Psoas muscle (tissue), 8 donors: ENCODE data around the gene CCDC141. TPM values are rescaled to one million over a fixed set of nuclear protein-coding genes. Genes with fewer than 3 reads are reported as not detected.
A peak's percentile ranks its signal among the peaks of the same experiment; 100 is the strongest.

Experiments used
- ATAC-seq, 4 donors: fragments of 200-7000 bp; cut with Tn5 transposase; one replicate each; pipeline ENCODE4 v1.9.1; 2020; ENCODE audit warnings: moderate library complexity in 3 of 4, mild to moderate bottlenecking in 2 of 4
- DNase-seq, 2 donors: peaks; one replicate each; pipeline ENCODE4 v3.0.0-alpha.2; 2020
- H3K27ac ChIP-seq: fragments of 200-600 bp; one replicate; pipeline ENCODE4 v1.8.0; 2022
- H3K27me3 ChIP-seq, 3 donors: fragments of 200-600 bp in 1 of 3; one replicate each; pipeline versions ENCODE4 v1.6.1 to v1.8.0; 2013 to 2022; ENCODE audit warnings: low read length in 2 of 3, mild to moderate bottlenecking in 2 of 3, moderate library complexity in 1 of 3; ENCODE audit not compliant: insufficient read depth in 3 of 3
- H3K36me3 ChIP-seq, 2 donors: fragments of 200-600 bp in 1 of 2; one replicate each; pipeline versions ENCODE4 v1.6.1 to v1.8.0; 2013 to 2022; ENCODE audit warnings: low read depth in 1 of 2, mild to moderate bottlenecking in 1 of 2, moderate library complexity in 1 of 2; ENCODE audit not compliant: insufficient read depth in 1 of 2
- H3K4me1 ChIP-seq: fragments of 200-600 bp; one replicate; pipeline ENCODE4 v1.8.0; 2022
- H3K4me3 ChIP-seq: fragments of 200-600 bp; one replicate; pipeline ENCODE4 v1.8.0; 2022; ENCODE audit warnings: mild to moderate bottlenecking
- H3K9me3 ChIP-seq: fragments of 200-600 bp; one replicate; pipeline ENCODE4 v1.8.0; 2022
- WGBS, 3 donors: extraction: QIAGEN DNeasy Blood & Tissue Kit; methylation state at CpG; one replicate each; pipeline versions ENCODE4 v1.1.6 to v1.1.7; 2013; 5-methylcytosine and 5-hydroxymethylcytosine counted together
- intact Hi-C, 2 donors: fragments of 100-400 bp; cut with DNase I; formaldehyde crosslinking; loops; one replicate each; pipeline versions ENCODE4 v1.11.0 to v1.14.2; 2022
- polyA plus RNA-seq, 3 donors: library from polyadenylated mRNA; stranded (reverse); fragments of 200-250 nt; gene quantifications; one replicate each; pipeline ENCODE4 v1.2.3, GENCODE V29; 2013
- total RNA-seq, 4 donors: library from RNA; stranded (reverse); fragmentation: NEBNext Ultra II Directional in 2 of 4; extraction: Animal tissue kit (Norgen Biotek cat#: 25700) in 2 of 4; gene quantifications; one replicate each; pipeline versions ENCODE4 v1.2.1 to v1.2.4, GENCODE V29; 2021 to 2023
- TF ChIP-seq, protein P1 (sequence below): fragments of 200-600 bp; IDR thresholded peaks from one replicate; pipeline ENCODE4 v1.8.0; 2022; ENCODE audit warnings: antibody characterized with exemption
- donor health status: healthy with polysubstance abuse.
- donor health status: DM: no; HTN: no; CAD: no; lungs with moderate emphysema.
- donor health status: Bipolar disorder and iron deficiency.
- donor health status: healthy.
- donor health status: DM: yes; HTN: yes; CAD: no.
- donor health status: DM: no; HTN: no; CAD: no.
- donor health status: DM: no; HTN: no; CAD: no.
- donor health status: DM: yes; HTN: yes; CAD: no.

The CCDC141 gene
- total and polyA plus RNA-seq, 7 donors, result 0.82 to 14.9 (median 5.9) TPM

GRCh38 chr2:178811901-178812300 is 238.0 kb downstream of the CCDC141 start:
- no peaks in the 10 kb centered on the region for H3K36me3 ChIP-seq
- peaks cover 16% of the 10 kb centered on the region for H3K4me1 ChIP-seq
- no peak overlapping the region for H3K4me3 ChIP-seq
- intact Hi-C loops, result loop anchor here (2.0 to 5.0 kb wide), 2 partner anchors 40 to 41 kb away; no protein-coding TSS in a partner anchor
- DNase-seq (no peak), ATAC-seq (no peak)
- no peaks in the 10 kb centered on the region for H3K9me3 ChIP-seq
- TF ChIP-seq, protein P1, sequence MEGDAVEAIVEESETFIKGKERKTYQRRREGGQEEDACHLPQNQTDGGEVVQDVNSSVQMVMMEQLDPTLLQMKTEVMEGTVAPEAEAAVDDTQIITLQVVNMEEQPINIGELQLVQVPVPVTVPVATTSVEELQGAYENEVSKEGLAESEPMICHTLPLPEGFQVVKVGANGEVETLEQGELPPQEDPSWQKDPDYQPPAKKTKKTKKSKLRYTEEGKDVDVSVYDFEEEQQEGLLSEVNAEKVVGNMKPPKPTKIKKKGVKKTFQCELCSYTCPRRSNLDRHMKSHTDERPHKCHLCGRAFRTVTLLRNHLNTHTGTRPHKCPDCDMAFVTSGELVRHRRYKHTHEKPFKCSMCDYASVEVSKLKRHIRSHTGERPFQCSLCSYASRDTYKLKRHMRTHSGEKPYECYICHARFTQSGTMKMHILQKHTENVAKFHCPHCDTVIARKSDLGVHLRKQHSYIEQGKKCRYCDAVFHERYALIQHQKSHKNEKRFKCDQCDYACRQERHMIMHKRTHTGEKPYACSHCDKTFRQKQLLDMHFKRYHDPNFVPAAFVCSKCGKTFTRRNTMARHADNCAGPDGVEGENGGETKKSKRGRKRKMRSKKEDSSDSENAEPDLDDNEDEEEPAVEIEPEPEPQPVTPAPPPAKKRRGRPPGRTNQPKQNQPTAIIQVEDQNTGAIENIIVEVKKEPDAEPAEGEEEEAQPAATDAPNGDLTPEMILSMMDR, result no peak
- H3K27ac ChIP-seq, result peak overlapping the region; percentile 96
- 73 to 78% (median 77%) methylated on average over 2 of the region's 2 CpGs for WGBS, 3 donors
- H3K27me3 ChIP-seq, result no peaks in the 10 kb centered on the region

DNA sequence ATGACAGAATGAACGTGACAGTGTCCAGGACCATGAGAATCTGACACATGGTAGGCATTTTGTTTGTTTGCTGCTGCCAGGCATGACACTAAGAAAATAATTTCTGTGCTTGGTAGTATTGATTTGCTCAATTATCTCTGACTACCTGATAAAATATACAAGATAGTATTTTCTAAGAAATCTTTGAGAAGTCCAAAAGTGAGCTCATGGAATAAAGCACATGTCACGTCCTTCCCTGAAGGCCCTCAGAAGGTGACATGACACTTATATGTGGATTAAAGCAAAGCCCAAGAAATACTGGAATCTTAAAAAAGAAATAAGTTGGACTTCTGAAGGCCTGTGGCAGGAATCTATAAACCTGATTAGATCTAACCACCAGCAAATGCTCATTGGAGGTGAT is 238.9 kb downstream of the CCDC141 start:
- Histone ChIP-seq H3K4me1 (peaks cover 16% of the 10 kb centered on the region), H3K27ac (peak overlapping the region; percentile 96), H3K27me3 (no peaks in the 10 kb centered on the region), H3K36me3 (peaks cover 0 to 2% of the 10 kb centered on the region in 2 donors), H3K4me3 (no peak overlapping the region), H3K9me3 (no peaks in the 10 kb centered on the region)
- DNase-seq (no peak), ATAC-seq (no peak)
- TF ChIP-seq, protein P1, result no peak
- WGBS, 3 donors, result 33 to 47% (median 34%) methylated on average over 2 of the region's 2 CpGs
- intact Hi-C loops, result loop anchor here in 1 of 2 donors (5.0 kb wide), 1 partner anchor 41 kb away; no protein-coding TSS in a partner anchor

- DNase-seq (no peak), ATAC-seq (no peak)
- TF ChIP-seq, protein P1, result no peak
- Histone ChIP-seq H3K4me3 (no peak overlapping the region), H3K27ac (peak overlapping the region; percentile 96), H3K9me3 (no peaks in the 10 kb centered on the region), H3K36me3 (peaks cover 0 to 9% of the 10 kb centered on the region in 2 donors), H3K27me3 (no peaks in the 10 kb centered on the region), H3K4me1 (peaks cover 16% of the 10 kb centered on the region)
- intact Hi-C loops, result loop anchor here in 1 of 2 donors (5.0 kb wide), 1 partner anchor 42 kb away; no protein-coding TSS in a partner anchor
- 36 to 62% (median 46%) methylated on average over 5 of the region's 5 CpGs for WGBS, 3 donors
These were observed 239.5 kb downstream of the CCDC141 start for GRCh38 chr2:178810422-178810821.

- H3K4me3 ChIP-seq, result peak within 1 kb of the TSS; percentile 80
- H3K27ac ChIP-seq, result peak within 1 kb of the TSS; percentile 96
These were observed 242.5 kb downstream of the CCDC141 start, which contains the start of gene TTN for GRCh38 chr2:178807227-178808008. Gene TTN (minus strand): TSS chr2:178807423. CDS start chr2:178804642, 2,781 bp downstream.

More at GRCh38 chr2:178807227-178808008, 242.5 kb downstream of the CCDC141 start, which contains the start of gene TTN:
- no peaks in the 10 kb centered on the region for H3K9me3 ChIP-seq
- peak; percentile 75 to 86 (median 80) for ATAC-seq
- intact Hi-C loops, result loop anchor here in 1 of 2 donors (1.0 to 2.0 kb wide), 2 partner anchors 53 to 57 kb away; no protein-coding TSS in a partner anchor
- DNase-seq, result peak; percentile 67 to 90
- TF ChIP-seq, protein P1, result no peak
- 22 to 47% (median 29%) methylated on average over 10 of the region's 10 CpGs for WGBS, 3 donors
- peaks cover 3 to 39% of the 10 kb centered on the region in 2 donors for H3K36me3 ChIP-seq
- H3K27me3 ChIP-seq, result no peaks in the 10 kb centered on the region
- H3K4me1 ChIP-seq, result peaks cover 16% of the 10 kb centered on the region
